ENCODE results near the gene MAOB. TPM values are rescaled to one million over a fixed set of nuclear protein-coding genes. Genes with fewer than 3 reads are reported as not detected.

Gene MAOB
- total and polyA plus RNA-seq, 11 donors = 30.3 to 163 (median 91.5) TPM

GRCh38 chrX:43885617-43886016 is 3.4 kb upstream of the MAOB start:
- H3K36me3 ChIP-seq = no peaks in the 10 kb centered on the region
- DNase-seq = no peak
- H3K27me3 ChIP-seq = peaks cover 0 to 51% (median 0%) of the 10 kb centered on the region in 9 donors
- TF ChIP-seq POLR2A (IDR thresholded peaks at IDR 0.05) = no peak
- no peak overlapping the region for H3K4me3 ChIP-seq
- H3K4me1 ChIP-seq = peaks cover 0 to 10% (median 0%) of the 10 kb centered on the region in 12 donors
- no peak for ATAC-seq
- peaks cover 0 to 9% (median 0%) of the 10 kb centered on the region in 12 donors for H3K9me3 ChIP-seq
- no peak overlapping the region for H3K27ac ChIP-seq
- intact Hi-C loops (cut with DNase I) = loop anchor here in 1 of 10 donors (10.0 kb wide), 1 partner anchor 51 kb away; no protein-coding TSS in a partner anchor
- WGBS, 4 donors = 62 to 91% (median 77%) methylated on average over 5 of the region's 5 CpGs

DNA sequence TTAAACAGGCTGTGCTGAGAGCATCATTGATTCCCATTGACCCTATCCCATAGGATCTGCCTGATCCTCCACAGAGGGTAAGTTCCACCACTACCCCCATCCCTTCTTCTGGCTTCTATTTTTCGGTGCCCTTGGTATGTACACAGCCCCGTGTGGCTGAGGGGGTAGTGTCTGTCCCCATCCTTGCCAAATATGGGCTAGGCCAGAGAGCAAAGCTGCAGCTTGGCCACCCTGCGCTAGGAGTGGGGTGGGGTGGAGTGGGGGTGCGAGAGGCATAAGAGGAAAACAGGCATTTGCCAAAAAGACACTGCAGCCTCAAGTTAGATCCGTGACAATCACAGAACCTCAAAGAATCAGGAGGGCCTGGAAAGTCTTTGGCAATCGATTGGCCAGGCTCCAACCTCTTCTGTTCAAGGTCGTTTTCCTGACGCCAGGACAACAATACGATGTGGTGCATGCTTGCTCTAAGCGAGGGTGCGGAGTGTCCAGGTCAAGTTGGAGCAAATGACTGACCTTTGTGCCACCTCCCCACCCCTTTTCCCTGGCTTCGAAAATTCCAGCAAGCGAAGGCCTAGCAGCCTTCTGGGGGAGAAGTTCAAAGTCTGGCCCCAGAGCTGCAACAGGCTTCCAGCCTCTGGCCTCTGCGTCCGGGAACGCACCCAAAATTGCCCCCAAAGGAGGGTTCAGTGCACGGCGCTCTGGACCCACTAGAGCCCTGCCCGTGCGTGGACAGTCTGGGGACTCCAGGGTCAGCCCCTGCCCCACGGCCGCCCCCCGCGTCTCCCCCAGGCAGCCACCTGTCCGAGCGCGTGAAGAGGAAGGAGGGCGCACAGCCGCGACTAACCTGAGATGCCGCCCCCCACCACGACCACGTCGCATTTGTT is 598 bp downstream of the MAOB start:
- intact Hi-C loops (cut with DNase I) = loop anchor here in 1 of 10 donors (10.0 kb wide), 1 partner anchor 47 kb away; no protein-coding TSS in a partner anchor
- Histone ChIP-seq H3K27me3 (peaks cover 0 to 59% (median 0%) of the 10 kb centered on the region in 9 donors), H3K4me1 (peaks cover 0 to 13% (median 0%) of the 10 kb centered on the region in 12 donors), H3K9me3 (no peaks in the 10 kb centered on the region), H3K27ac (peak overlapping the region in 11 of 12 donors; percentile 60 to 85 (median 79)), H3K36me3 (no peaks in the 10 kb centered on the region), H3K4me3 (peak overlapping the region; percentile 32 to 67 (median 55))
- no peak for TF ChIP-seq POLR2A (IDR thresholded peaks at IDR 0.05)
- TF ChIP-seq, protein P1, sequence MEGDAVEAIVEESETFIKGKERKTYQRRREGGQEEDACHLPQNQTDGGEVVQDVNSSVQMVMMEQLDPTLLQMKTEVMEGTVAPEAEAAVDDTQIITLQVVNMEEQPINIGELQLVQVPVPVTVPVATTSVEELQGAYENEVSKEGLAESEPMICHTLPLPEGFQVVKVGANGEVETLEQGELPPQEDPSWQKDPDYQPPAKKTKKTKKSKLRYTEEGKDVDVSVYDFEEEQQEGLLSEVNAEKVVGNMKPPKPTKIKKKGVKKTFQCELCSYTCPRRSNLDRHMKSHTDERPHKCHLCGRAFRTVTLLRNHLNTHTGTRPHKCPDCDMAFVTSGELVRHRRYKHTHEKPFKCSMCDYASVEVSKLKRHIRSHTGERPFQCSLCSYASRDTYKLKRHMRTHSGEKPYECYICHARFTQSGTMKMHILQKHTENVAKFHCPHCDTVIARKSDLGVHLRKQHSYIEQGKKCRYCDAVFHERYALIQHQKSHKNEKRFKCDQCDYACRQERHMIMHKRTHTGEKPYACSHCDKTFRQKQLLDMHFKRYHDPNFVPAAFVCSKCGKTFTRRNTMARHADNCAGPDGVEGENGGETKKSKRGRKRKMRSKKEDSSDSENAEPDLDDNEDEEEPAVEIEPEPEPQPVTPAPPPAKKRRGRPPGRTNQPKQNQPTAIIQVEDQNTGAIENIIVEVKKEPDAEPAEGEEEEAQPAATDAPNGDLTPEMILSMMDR (IDR thresholded peaks at IDR 0.05) = no peak
- peak in 2 of 5 donors; percentile 47 to 57 for DNase-seq
- ATAC-seq = peak; percentile 52 to 67 (median 59)
- 7 to 56% (median 25%) methylated on average over 13 to 34 of the region's 34 CpGs for WGBS, 4 donors

- peak overlapping the region in 1 of 12 donors; percentile 82 for H3K27ac ChIP-seq
- H3K4me3 ChIP-seq = peak overlapping the region in 1 of 12 donors; percentile 65
- ATAC-seq = no peak
Measured at GRCh38 chrX:43880425-43880824, 1.8 kb downstream of the MAOB start.

GRCh38 chrX:43878906-43879526 is 3.2 kb downstream of the MAOB start:
- TF ChIP-seq, protein P1 (IDR thresholded peaks at IDR 0.05) = no peak
- TF ChIP-seq POLR2A (IDR thresholded peaks at IDR 0.05) = no peak
- no peak overlapping the region for H3K4me3 ChIP-seq
- peak overlapping the region in 2 of 12 donors; percentile 50 to 70 for H3K27ac ChIP-seq
- H3K4me1 ChIP-seq = peaks cover 0 to 13% (median 0%) of the 10 kb centered on the region in 12 donors
- WGBS, 4 donors = 46 to 53% (median 49%) methylated on average over 6 of the region's 6 CpGs
- no peaks in the 10 kb centered on the region for H3K9me3 ChIP-seq
- H3K27me3 ChIP-seq = peaks cover 0 to 56% (median 0%) of the 10 kb centered on the region in 9 donors
- peak in 1 of 4 donors; percentile 47 for ATAC-seq
- no peaks in the 10 kb centered on the region for H3K36me3 ChIP-seq
- intact Hi-C loops (cut with DNase I) = no loop called here
- no peak for DNase-seq

More at GRCh38 chrX:43880425-43880824, 1.8 kb downstream of the MAOB start:
- intact Hi-C loops (cut with DNase I) = loop anchor here in 1 of 10 donors (10.0 kb wide), 1 partner anchor 46 kb away; no protein-coding TSS in a partner anchor
- peaks cover 0 to 13% (median 0%) of the 10 kb centered on the region in 12 donors for H3K4me1 ChIP-seq
- 52 to 94% (median 69%) methylated on average over 2 of the region's 2 CpGs for WGBS, 4 donors
- H3K27me3 ChIP-seq = peaks cover 0 to 62% (median 0%) of the 10 kb centered on the region in 9 donors
- DNase-seq = no peak
- H3K9me3 ChIP-seq = no peaks in the 10 kb centered on the region
- H3K36me3 ChIP-seq = no peaks in the 10 kb centered on the region
- TF ChIP-seq, protein P1 (IDR thresholded peaks at IDR 0.05) = no peak
- TF ChIP-seq POLR2A (IDR thresholded peaks at IDR 0.05) = no peak

All from heart left ventricle (tissue), 16 donors.